Measurements from ENCODE around the gene FAM107B. TPM values are rescaled to one million over a fixed set of nuclear protein-coding genes. Genes with fewer than 3 reads are reported as not detected.

The FAM107B gene
- total RNA-seq, 1 experiment from 2014 or later: 144 TPM

GRCh38 chr10:14553448-14553847 is 221.2 kb downstream of the FAM107B start:
- BruUV-seq (replicated peaks): no TSS peak

GRCh38 chr10:14552015-14552414 is 222.7 kb downstream of the FAM107B start:
- CTCF ChIA-PET: interaction anchor here (0.7 to 0.9 kb wide), 3 partner anchors 18 to 271 kb away, joined by 3 to 4 read pairs (median 4); no protein-coding TSS in a partner anchor
- Histone ChIP-seq H3K4me2 (no peak overlapping the region), H3K4me3 (no peak overlapping the region), H3K79me2 (ENCODE audit: low read depth) (peaks cover 100% of the 10 kb centered on the region), H2AFZ (no peak overlapping the region), H3K27ac (no peak overlapping the region), H3K9me2 (ENCODE audit: insufficient read depth) (no peaks in the 10 kb centered on the region), H3K9me3 (ENCODE audit: insufficient read depth, low read depth) (no peaks in the 10 kb centered on the region), H3K36me3 (ENCODE audit: low read depth) (peaks cover 28% of the 10 kb centered on the region), H3K4me1 (replicated peaks; ENCODE audit: insufficient read depth) (peaks cover 56% of the 10 kb centered on the region), H3K27me3 (ENCODE audit: insufficient read depth, low read depth) (no peaks in the 10 kb centered on the region), H3F3A (ENCODE audit: insufficient read depth, low read depth) (peaks cover 64% of the 10 kb centered on the region), H4K20me1 (ENCODE audit: insufficient read depth) (peaks cover 26% of the 10 kb centered on the region)
- no TSS peak for BruUV-seq (replicated peaks)
- POLR2A ChIA-PET (ENCODE audit: unreplicated experiment): interaction anchor here (0.7 kb wide), 1 partner anchor 1235 kb away, joined by 27 read pairs; no protein-coding TSS in a partner anchor
- DNase-seq: no peak
- TF ChIP-seq EZH2 (IDR thresholded peaks at IDR 0.05; ENCODE audit: low read depth) (no peak), CTCF (conservative IDR thresholded peaks at IDR 0.05) (no peak)
- intact Hi-C loops (cut with micrococcal nuclease; ENCODE audit: unreplicated experiment): loop anchor here (5.0 kb wide), 1 partner anchor 35 kb away; no protein-coding TSS in a partner anchor

More at GRCh38 chr10:14553448-14553847, 221.2 kb downstream of the FAM107B start:
- TF ChIP-seq CTCF (conservative IDR thresholded peaks at IDR 0.05): no peak
- no peak for TF ChIP-seq EZH2 (IDR thresholded peaks at IDR 0.05; ENCODE audit: low read depth)
- no peak overlapping the region for H3K4me3 ChIP-seq
- H4K20me1 ChIP-seq (ENCODE audit: insufficient read depth): peaks cover 33% of the 10 kb centered on the region
- ChIA-PET CTCF (interaction anchor here (0.6 to 0.7 kb wide), 3 partner anchors 17 to 418 kb away, joined by 3 to 6 read pairs (median 3); no protein-coding TSS in a partner anchor), POLR2A (ENCODE audit: unreplicated experiment) (interaction anchor here (0.6 to 0.7 kb wide), 3 partner anchors 41 to 406 kb away, joined by 3 to 7 read pairs (median 7); no protein-coding TSS in a partner anchor)
- DNase-seq: no peak
- H3K9me3 ChIP-seq (ENCODE audit: insufficient read depth, low read depth): no peaks in the 10 kb centered on the region
- intact Hi-C loops (cut with micrococcal nuclease; ENCODE audit: unreplicated experiment): loop anchor here (5.0 kb wide), 1 partner anchor 34 kb away; no protein-coding TSS in a partner anchor
- no peaks in the 10 kb centered on the region for H3K9me2 ChIP-seq (ENCODE audit: insufficient read depth)
- H3K27me3 ChIP-seq (ENCODE audit: insufficient read depth, low read depth): no peaks in the 10 kb centered on the region
- no peak overlapping the region for H2AFZ ChIP-seq
- peak overlapping the region; percentile 69 for H3K27ac ChIP-seq
- peaks cover 59% of the 10 kb centered on the region for H3K4me1 ChIP-seq (replicated peaks; ENCODE audit: insufficient read depth)
- H3F3A ChIP-seq (ENCODE audit: insufficient read depth, low read depth): peaks cover 58% of the 10 kb centered on the region
- H3K4me2 ChIP-seq: peak overlapping the region; percentile 47
- peaks cover 34% of the 10 kb centered on the region for H3K36me3 ChIP-seq (ENCODE audit: low read depth)
- peaks cover 100% of the 10 kb centered on the region for H3K79me2 ChIP-seq (ENCODE audit: low read depth)

GRCh38 chr10:14550471-14550981 is 224.2 kb downstream of the FAM107B start:
- no peak for DNase-seq
- H2AFZ ChIP-seq: no peak overlapping the region
- no peak overlapping the region for H3K4me2 ChIP-seq
- H3F3A ChIP-seq (ENCODE audit: insufficient read depth, low read depth): peaks cover 61% of the 10 kb centered on the region
- intact Hi-C loops (cut with micrococcal nuclease; ENCODE audit: unreplicated experiment): loop anchor here (5.0 kb wide), 1 partner anchor 37 kb away; no protein-coding TSS in a partner anchor
- no peaks in the 10 kb centered on the region for H3K27me3 ChIP-seq (ENCODE audit: insufficient read depth, low read depth)
- H3K27ac ChIP-seq: no peak overlapping the region
- H3K4me3 ChIP-seq: no peak overlapping the region
- H3K9me2 ChIP-seq (ENCODE audit: insufficient read depth): no peaks in the 10 kb centered on the region
- H3K36me3 ChIP-seq (ENCODE audit: low read depth): peaks cover 34% of the 10 kb centered on the region
- no peak for TF ChIP-seq CTCF (conservative IDR thresholded peaks at IDR 0.05)
- H3K9me3 ChIP-seq (ENCODE audit: insufficient read depth, low read depth): no peaks in the 10 kb centered on the region
- ChIA-PET CTCF (no interaction called here), POLR2A (ENCODE audit: unreplicated experiment) (no interaction called here)
- no TSS peak for BruUV-seq (replicated peaks)
- peaks cover 27% of the 10 kb centered on the region for H4K20me1 ChIP-seq (ENCODE audit: insufficient read depth)
- peaks cover 100% of the 10 kb centered on the region for H3K79me2 ChIP-seq (ENCODE audit: low read depth)
- peaks cover 56% of the 10 kb centered on the region for H3K4me1 ChIP-seq (replicated peaks; ENCODE audit: insufficient read depth)

Data from PC-9 (cell line).